Endothelial cell of hepatic sinusoid (primary cell): Measurements from ENCODE around the gene RLBP1.

Source experiments
- in situ Hi-C: cut with HindIII; loops from 2 replicates; pipeline ENCODE4 v1.10.0; 2017; ENCODE audit warnings: low sequenced_read_pairs

RLBP1 gene

DNA sequence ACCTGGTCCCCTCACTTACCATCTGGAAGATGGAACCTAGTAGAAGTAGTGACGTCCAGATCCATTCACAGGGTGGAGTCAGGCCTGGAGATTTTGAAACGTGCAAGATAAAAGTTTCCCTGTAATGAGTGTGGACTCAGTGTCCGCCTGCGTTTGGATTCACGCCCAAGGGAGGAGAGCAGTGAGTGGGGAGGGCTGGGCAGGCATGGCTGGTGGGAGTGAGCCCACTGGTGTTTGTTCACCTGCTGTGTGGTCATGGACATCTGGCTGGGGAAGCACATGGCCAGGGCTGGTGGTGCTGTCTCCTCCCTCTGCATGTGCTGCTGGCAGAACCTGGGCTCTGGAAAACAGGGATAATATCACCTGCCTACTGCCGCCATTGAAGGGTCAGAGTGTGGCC is 37.0 kb downstream of the RLBP1 start:
- in situ Hi-C loops = no loop called here

DNA sequence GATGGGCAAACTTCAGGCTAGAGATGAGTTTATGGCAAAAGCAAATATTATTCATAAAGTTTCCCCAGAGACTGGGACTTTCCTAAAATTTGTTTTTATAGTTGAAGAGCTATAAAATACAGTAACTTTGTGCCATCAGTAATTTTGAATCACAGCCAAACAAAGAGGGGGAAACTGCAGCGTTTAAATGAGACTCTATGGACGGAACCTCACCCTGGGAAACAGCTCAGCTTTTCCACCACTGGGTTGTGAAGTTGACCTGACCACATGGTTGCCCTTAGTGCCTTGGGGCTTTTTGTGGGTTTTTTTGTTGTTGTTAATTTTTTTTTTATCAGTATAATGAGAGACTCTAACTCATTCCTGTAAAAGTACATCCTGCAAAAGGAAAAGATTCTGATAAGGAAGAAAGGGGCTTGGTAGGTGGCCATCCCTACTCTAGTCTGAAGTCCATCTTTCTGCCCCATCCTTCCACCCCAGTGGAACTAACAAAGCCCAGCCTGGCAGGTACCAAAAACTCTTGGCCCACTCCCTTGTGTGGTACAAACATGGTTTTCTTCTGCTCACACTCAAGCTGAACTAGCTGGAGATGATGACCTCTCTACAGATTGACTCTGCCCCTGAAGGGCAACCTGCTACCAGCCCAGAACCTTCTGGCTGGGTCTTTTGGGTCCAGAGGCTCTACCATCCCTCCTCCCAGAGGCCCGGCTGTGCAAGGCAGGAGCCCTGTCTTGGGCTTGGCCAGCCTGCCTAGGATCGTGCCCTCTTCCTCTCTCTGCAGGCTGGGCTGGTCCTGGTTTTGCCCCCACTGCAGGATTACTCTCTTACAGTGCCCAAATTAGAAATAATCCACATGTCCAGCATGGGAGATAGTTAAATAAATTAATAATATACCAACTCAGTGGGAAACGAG is 41.2 kb downstream of the RLBP1 start:
- in situ Hi-C loops = no loop called here

DNA sequence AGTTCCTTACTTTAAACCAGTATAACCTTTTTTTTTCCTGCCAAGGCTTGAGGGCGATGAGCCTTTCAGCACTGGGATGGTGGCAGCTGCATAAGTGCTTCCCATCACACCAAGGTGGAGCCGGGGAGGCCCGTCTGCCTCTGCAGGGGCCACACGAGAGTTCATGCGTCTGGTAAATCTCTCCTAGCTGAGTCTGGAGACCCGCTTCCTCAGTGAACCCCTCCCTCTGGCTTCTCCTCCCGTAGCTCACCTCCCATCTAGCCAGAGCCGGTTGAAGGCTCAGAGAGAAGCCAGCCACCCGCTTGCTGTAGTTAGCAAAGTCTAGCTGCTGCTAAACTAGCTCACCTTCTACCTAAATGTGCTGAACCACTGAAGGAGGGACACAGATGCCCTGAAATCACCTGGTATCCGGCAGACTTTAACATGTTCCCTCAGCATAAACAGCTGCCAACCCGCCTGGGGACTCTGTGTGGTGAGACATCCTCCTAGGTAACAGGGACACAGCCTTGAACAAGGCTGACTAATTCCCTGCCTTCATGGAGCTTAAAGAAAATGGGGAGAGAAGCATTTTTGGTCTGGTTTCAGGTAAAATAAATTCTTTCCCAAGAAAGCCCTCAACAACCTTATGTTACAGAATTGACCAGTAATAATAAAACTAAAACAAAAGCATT is 42.9 kb downstream of the RLBP1 start:
- in situ Hi-C loops = no loop called here

DNA sequence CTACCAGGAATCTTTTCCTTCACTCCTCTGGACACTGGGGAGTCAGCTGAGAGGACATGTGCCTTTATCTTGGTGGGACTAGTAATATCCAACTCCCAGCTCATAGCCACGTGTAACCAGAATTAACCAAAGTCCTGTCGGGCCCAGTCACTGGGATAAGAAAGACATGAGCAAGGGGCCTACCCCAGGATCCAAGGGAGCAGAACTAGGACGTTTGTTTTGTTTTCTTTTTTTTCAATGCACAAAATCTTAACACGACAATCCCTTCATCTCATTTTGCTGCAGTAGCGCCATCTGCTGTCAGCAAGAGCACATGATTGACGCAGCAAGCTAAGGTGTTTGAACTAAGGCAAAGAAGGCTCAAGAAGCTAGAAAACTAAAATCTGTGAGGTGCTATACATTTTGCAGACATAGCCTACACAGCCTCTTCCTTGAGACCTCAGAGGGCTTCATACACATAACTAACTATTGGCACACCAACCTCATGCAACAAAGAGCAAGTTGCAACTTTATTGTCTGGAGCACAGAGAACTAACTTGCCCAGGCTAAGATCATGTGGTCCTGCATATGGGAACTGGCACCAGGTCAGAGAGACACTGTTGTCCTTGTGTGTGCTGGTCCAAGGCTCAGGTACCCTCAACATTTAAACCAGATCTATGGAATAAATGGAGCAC is 43.6 kb downstream of the RLBP1 start:
- in situ Hi-C loops = no loop called here

DNA sequence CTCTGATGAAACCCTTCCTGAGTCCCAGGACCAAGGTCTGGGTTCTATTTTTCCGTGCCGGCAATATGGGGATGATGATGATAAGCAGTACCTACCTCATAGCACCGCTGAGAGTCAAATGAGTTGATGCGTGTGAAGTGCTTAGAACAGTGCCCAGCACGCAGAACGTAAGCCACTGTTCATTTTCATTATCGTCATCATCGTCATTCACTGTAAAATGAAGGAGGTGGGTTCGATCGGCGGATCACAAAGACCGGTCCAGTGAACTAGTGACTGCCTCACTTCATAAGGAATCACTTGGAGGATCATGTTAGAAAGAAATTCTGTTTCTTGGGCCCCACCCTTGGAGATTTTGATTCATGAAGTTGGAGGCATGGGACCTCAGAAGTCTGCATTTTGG is 44.3 kb downstream of the RLBP1 start:
- in situ Hi-C loops = no loop called here

DNA sequence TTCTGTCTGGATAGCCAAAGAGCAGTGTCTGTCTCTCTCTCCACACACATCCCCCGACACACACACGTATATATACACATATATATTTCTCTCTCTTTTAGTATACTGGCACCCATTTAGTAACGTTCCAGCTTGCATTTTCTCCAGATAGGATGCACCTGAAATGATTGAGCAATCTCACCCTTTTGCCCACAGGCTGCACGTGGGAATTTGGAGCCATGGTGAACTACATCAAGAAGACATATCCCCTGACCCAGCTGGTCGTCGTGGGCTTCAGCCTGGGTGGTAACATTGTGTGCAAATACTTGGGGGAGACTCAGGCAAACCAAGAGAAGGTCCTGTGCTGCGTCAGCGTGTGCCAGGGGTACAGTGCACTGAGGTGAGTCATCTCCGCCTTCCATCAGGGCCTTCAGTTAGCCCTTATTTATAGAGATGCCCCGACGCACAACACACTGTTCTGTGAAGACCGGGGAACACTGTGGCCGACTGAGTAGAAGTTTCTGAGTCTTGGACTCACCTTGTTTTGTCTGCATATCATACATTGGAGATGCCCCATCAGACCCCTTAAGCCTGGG is 45.7 kb downstream of the RLBP1 start:
- in situ Hi-C loops = no loop called here

DNA sequence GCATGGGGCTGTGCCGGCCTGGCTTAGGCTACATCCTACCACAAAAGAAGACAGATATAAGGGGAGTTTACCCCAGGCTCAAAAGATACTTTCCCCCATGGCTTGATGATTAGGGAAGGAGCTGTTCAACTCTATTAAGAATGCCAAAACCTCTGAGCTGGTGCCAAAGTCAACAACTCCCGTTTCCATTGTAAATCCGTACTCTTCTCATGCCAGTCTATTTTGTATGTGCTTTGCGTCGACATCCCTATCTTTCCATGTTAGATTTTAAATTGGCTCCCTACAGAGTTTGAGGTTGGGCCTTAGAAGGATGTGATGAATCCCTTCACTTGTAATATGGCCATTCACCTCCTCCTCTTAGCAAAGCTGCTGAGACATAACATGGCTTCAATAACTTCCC is 46.9 kb downstream of the RLBP1 start:
- in situ Hi-C loops = no loop called here

DNA sequence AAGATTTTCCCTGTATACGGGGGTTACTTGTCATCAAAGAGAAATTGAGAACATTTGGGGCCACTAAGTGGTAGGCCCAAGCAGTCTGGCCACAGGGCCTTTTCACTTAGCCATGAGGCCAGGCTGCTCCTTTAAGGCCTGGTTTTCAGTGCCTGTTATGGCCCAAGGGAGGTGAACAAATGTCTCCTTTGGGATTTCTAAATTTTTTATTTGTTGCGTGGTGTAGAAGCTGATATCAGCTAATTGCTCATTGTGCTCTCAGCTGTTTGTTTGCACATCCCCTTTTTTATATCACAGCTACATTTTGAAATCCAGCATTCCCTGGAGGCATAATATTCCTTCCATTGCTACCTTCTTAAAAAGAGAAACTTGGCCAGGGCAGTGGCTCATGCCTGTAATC is 48.5 kb downstream of the RLBP1 start:
- in situ Hi-C loops = no loop called here

DNA sequence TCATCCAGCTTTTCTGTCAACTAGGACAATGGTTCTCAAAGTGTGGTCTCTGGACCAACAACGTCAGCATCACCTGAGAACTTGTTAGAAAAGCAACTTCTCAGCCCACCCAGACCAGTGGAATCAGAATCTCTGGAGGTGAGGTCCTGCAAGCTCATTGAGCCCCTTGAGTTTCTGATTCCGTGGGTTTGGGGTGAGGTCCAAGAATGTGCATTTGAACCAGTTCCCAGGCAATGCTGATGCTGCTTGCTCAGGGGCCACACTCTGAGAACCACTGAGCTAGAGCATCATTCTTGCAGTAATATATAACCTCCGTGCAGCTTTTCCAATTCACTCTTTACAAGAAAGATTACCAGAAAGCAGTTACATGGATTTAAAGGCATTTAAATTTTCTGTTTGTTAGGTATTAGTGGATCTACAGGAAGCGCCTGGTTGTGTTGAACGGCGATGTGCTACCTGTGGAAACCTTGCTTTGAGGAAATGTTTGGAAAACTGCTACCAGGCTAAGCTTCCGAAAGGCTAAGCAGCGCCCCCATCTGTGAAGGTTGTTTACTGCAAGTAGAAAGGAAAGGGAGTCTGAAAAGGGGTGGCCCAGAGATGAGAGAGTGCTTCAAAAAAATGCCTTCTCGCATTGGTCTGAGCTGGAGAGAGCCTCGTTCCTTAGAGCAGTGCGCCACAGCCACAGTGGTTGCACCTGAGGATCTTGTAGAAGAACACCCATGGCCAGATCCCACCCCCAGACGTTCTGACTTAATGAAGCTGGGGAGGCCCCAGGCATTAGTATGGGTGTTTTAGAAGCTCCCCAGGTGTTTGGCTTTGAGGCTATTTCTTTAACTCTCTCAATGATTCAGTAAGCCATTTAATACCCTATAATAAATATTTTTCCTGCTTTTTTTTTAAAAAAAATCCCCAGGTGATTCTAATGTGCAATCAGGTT is 50.0 kb downstream of the RLBP1 start:
- in situ Hi-C loops = no loop called here

DNA sequence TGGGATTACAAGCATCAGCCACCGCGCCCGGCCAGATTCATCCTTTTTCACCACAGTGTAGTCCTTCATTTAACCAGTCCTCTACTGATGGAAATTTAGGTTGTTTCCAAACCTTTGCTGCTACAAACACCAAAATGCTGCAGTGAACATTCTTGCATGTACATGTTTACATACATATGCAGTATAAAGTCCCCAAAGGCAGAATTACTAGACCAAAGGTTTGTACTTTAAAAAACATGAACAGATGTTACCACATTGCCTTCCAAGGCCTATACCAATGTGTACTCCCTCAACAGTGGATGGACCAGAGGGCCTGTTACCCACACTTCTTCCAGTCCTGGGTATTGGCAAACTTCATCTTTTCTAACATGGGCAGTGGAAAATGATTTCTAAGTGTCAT is 51.0 kb downstream of the RLBP1 start:
- in situ Hi-C loops = no loop called here

DNA sequence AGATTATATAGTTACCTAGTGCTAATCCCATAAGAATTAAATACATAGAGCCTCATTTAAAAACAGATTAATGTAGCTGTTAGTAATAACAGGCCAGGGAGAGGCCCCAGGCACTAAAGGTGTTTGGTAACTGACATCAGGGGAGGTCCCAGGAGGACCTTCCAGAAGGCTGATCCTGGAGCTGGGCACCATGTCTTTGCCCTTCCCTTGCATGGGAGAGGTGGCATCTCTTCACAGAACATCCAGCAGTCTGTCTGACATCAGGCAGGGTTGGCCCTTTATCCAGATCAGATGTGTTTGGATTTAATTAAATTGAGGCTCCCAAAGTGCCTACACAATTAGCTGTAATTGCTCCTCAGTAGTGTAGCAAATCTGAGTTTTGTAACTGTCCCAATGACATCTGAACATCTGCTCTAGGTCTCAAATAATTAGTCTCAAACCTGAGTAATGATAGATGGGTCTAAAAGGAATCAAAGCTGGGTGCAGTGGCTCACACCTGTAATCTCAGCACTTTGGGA is 53.0 kb downstream of the RLBP1 start:
- in situ Hi-C loops = loop anchor here (5.0 kb wide), 1 partner anchor 106 kb away; no protein-coding TSS in a partner anchor

DNA sequence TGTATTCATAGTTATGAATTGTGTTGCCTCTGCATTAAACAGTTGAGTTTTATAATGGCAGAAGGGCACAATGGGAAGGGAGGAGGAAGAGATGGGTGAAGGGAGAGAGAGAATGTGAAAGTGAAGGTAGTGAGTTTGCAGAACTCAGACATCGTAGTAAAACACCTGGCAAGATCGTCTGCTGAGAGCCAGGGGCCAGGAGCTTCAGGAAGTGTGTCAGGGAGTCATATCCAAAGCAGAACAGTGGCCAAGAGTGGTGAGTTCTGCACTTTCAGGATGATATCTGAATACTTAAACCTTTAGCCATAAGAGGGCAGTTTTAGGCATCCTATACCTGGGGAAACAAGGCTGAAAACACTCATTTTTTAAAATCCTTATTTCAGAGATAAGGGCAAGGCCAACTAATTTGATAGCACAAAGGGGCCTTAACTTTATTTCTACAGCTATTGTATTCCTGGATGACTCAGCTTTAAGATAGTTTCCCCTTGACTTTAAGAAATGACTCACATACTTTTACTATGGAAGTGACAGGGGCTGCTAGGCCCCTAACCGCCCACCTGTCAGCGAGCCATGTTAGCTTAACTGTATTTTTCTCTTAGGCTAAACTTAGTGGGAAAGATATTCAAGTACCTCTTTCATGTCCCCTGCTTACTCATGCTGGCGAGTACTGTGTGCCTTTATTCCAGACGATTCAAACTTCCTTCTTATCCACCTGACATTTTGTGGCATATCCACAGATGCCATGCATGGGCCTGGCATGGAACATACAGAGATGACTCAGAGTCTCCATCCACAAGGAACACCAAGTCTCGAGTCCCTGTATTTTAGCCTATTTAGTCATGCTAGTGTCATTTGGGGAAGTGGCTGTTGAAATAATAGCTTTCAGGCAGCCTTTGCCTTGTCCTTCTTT is 53.9 kb downstream of the RLBP1 start:
- in situ Hi-C loops = loop anchor here (5.0 kb wide), 1 partner anchor 105 kb away; no protein-coding TSS in a partner anchor

DNA sequence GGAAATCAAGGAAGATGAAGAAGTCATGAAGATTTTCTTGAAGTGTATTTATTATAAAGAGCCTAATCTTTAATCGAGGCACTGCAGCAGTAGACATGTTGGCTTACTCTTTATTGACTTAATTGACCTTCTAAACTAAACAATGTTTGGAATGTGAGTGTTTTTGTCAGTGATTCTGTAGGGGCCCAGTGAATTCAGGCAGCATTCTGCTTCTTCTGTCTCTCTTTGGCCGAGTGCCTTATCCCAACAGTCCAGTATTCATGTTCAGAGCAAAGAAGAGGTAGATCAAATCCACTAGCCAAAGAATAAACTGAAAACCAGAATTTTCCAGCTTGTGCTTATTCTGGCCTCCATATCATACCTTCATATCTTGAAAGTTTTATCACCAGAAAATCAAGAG is 55.7 kb downstream of the RLBP1 start:
- in situ Hi-C loops = loop anchor here (5.0 kb wide), 1 partner anchor 103 kb away; no protein-coding TSS in a partner anchor

DNA sequence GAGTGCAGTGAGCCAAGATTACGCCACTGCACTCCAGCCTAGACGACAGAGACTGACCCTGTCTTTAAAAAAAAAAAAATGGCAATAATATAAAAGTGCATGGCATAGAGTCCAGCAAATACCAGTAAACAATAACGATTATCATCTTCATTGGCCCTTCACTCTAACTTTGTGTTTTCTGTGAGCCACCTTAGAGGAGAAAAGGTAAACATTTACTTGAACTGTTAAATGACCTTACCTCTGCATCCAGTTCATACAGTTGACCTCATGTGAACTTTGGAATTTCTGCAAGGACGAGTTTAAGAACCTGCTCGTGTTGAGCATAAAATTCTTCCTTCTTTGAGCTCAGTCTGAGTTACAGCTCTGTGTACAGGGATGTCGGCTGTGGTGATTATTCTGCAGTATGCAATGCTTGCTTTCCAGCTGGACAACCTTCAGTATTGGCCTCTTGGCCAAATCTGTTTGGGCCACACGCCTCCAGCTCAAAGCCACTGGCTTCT is 56.6 kb downstream of the RLBP1 start:
- in situ Hi-C loops = loop anchor here (5.0 kb wide), 2 partner anchors 42 to 102 kb away; no protein-coding TSS in a partner anchor

DNA sequence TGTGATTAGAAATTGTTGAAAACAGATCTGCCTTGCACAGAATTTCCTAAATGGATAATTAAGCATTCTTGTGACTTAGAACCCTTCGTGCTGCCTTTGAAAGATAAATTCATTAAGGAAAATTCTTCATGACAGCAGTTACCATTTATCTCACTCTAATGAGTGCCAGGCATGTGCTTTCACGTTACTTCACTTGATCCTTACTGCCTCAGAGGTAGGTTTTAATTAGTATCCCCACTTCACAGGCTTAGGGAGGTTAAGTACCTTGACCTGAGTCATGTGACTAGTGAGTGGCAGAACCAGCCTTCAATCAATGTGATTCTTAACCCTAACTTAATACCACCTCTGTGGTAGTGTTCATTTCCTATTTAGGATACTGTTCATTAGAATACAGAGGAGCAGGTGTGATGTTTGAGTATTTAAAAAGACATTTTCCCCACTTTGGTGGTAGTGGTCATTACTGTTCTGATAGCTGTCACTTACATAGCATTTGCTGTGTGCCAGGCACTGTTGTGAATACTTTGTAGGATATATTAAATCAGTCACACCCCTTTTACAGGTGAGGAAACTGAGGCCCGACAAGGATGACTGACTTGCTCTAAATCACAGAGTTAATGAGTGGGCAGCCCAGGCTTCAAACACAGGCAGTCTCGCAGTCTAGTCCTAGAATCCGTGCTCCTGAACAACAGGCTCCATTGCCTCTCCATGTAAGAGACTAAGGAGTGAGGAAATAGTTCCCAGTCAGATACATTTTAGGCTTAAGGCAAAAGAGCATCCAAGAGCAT is 57.9 kb downstream of the RLBP1 start:
- in situ Hi-C loops = loop anchor here (5.0 kb wide), 1 partner anchor 41 kb away; no protein-coding TSS in a partner anchor

DNA sequence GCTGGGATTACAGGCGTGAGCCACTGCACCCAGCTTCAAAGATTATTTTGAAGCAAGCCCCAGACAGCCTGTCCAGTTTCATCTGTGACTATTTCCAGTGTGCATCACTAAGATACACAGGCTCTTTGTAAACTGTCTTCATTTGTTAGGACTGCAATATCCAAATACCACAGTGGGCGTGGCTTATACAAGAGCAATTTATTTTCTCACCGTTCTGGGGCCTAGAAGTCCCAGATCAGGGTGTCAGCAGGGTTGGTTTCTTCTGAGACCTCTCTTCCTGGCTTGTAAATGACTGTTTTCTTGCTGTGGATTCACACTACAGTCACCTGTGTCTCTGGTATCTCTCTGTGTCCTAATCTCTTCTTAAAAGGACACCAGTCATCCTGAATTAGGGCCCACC is 59.7 kb downstream of the RLBP1 start:
- in situ Hi-C loops = loop anchor here (5.0 kb wide), 1 partner anchor 39 kb away; no protein-coding TSS in a partner anchor
